ENCODE results near the gene IFI44. TPM values are rescaled to one million over a fixed set of nuclear protein-coding genes. Genes with fewer than 3 reads are reported as not detected.
A peak's percentile ranks its signal among the peaks of the same experiment; 100 is the strongest.

Gene IFI44
- total RNA-seq, 2 donors from 2014 or later: 6.9 to 8.1 TPM

DNA sequence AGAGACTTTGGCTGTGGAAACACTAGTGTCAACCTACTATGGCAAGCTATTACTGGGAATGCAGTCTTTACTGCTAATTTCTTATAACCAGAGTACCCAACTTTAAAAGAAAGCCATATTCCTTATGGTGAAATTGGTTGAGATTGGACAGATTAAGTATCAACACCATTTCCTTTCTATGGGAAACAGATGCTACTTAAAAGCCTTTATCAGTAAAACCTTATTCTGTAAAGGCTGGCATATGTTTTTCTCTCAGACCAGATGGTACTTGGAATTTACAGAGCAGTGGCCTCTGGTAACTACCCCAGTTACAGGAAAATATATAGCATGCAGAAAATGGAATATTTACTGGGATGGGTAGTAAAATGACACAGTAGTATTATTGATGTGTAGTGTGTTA is 18.8 kb downstream of the IFI44 start:
- Histone ChIP-seq H3K9me3 (no peaks in the 10 kb centered on the region), H3K4me3 (no peak overlapping the region), H3K4me1 (no peaks in the 10 kb centered on the region), H3K36me3 (no peaks in the 10 kb centered on the region), H3K27me3 (no peaks in the 10 kb centered on the region), H3K27ac (no peak overlapping the region)
- TF ChIP-seq, protein P1, sequence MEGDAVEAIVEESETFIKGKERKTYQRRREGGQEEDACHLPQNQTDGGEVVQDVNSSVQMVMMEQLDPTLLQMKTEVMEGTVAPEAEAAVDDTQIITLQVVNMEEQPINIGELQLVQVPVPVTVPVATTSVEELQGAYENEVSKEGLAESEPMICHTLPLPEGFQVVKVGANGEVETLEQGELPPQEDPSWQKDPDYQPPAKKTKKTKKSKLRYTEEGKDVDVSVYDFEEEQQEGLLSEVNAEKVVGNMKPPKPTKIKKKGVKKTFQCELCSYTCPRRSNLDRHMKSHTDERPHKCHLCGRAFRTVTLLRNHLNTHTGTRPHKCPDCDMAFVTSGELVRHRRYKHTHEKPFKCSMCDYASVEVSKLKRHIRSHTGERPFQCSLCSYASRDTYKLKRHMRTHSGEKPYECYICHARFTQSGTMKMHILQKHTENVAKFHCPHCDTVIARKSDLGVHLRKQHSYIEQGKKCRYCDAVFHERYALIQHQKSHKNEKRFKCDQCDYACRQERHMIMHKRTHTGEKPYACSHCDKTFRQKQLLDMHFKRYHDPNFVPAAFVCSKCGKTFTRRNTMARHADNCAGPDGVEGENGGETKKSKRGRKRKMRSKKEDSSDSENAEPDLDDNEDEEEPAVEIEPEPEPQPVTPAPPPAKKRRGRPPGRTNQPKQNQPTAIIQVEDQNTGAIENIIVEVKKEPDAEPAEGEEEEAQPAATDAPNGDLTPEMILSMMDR (IDR thresholded peaks at IDR 0.05): no peak
- no peak for DNase-seq (ENCODE audit: low spot score)

DNA sequence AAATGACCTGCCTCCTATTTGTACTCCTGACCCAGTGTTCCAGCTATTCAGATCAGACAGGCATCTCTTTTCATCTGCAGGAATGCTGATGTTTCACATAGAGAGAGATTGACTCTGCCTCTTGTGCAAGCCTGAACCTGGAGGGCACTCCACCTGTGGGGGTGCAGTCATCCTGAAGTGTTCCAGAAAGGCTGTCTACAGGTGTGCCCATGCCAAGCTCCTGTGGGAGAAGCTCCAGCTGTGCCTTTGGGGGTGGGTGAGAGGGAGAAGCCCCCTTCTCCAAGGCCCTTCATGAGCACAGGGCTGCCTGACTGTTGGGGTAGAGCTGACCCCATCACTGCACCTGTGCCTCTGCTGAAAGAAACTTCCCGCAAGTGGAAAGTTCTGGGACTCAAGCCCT is 22.8 kb downstream of the IFI44 start:
- H3K4me1 ChIP-seq: no peaks in the 10 kb centered on the region
- H3K27ac ChIP-seq: no peak overlapping the region
- no peaks in the 10 kb centered on the region for H3K27me3 ChIP-seq
- no peaks in the 10 kb centered on the region for H3K9me3 ChIP-seq
- TF ChIP-seq, protein P1 (IDR thresholded peaks at IDR 0.05): no peak
- DNase-seq (ENCODE audit: low spot score): no peak
- H3K36me3 ChIP-seq: no peaks in the 10 kb centered on the region
- no peak overlapping the region for H3K4me3 ChIP-seq

DNA sequence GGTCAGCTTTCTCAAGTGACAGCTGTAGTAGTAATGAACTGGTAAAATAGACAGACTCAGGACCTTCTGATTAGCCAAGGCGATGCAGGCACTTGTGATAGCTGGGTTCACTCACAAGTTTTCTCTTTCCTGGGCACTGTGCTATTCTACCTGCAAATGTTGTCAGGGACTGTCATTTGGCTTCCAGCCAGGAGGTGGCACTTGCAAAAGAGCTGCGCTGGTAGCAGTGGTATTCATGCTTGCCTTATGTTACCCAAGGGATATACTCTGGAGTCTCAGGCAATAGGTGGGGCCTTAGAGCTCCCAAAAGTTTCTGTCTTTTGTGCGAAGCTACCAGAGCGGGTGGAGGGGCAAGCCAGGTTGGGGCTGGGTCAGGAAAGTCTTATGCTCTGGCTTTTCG is 23.5 kb downstream of the IFI44 start:
- no peak for DNase-seq (ENCODE audit: low spot score)
- Histone ChIP-seq H3K27ac (no peak overlapping the region), H3K4me1 (no peaks in the 10 kb centered on the region), H3K4me3 (no peak overlapping the region), H3K27me3 (no peaks in the 10 kb centered on the region), H3K9me3 (no peaks in the 10 kb centered on the region), H3K36me3 (no peaks in the 10 kb centered on the region)
- TF ChIP-seq, protein P1 (IDR thresholded peaks at IDR 0.05): no peak

DNA sequence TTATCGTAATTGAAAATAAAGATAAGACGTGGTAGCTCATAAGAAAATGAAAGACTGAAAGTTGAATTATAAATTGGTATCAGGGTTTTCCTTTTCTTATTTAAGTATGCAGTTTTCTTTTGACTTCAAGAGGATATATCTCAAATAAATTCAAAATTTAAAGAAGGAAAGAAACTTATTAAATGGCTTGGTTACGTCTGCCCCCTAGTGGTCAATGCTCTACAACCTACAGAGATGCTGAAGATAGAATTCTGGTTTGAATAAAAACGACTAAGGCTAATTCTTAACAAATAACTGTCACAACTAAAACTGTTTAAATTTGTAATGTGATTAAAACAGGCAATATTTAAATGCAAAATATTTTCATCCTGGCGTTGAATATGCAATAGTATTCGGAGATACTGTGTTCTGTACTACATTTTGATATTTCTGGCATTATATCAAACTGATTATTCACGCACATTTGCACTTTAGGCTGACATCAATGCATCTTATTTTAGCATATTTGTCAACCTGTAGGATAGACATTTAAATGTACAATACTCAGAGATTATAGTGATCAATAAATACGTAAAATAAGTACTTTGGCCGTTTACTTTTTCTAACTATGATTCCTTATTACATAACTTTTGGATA is 26.8 kb downstream of the IFI44 start:
- Histone ChIP-seq H3K4me1 (no peaks in the 10 kb centered on the region), H3K4me3 (no peak overlapping the region), H3K27me3 (no peaks in the 10 kb centered on the region), H3K9me3 (no peaks in the 10 kb centered on the region), H3K36me3 (no peaks in the 10 kb centered on the region), H3K27ac (no peak overlapping the region)
- TF ChIP-seq, protein P1 (IDR thresholded peaks at IDR 0.05): peak; percentile 60 to 86
- peak; percentile 70 for DNase-seq (ENCODE audit: low spot score)

DNA sequence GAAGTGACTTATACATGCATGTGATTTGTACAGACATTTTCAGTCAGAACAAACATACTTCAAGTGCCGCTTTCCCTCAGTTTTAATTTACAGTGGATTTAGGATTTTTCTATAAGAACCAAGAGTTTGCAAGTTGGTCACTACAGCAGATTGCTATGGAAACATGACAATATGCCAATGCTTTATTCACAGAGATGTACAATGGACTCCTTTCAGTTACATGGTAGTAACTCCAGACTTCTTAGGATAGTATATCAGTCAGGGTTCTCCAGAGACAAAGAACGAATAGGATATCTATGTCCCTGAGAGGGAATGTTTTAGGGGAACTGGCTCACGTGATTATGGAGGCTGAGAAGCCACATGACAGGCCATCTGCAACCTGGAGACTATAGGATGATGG is 27.4 kb downstream of the IFI44 start:
- no peak overlapping the region for H3K4me3 ChIP-seq
- no peaks in the 10 kb centered on the region for H3K9me3 ChIP-seq
- no peak overlapping the region for H3K27ac ChIP-seq
- H3K27me3 ChIP-seq: no peaks in the 10 kb centered on the region
- DNase-seq (ENCODE audit: low spot score): no peak
- TF ChIP-seq, protein P1 (IDR thresholded peaks at IDR 0.05): no peak
- no peaks in the 10 kb centered on the region for H3K4me1 ChIP-seq
- H3K36me3 ChIP-seq: no peaks in the 10 kb centered on the region

DNA sequence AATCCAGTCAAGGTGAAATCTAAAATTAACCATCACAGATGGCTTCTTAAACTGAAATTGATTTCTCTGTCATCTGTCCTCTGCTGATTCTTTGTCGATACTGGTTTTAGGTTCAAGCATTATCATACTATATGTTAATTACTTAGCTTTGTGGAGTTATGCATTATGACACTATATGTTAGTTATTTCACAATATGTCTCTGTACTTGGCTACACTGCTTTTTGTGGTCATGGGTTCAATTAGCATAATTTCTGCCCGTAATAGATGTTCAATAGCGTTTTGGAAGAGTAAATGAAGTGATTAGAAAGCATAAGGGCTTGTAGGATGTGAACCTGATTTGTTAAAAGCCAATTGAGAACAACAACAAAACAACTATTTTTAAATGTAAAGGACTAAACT is 28.2 kb downstream of the IFI44 start:
- no peaks in the 10 kb centered on the region for H3K4me1 ChIP-seq
- TF ChIP-seq, protein P1 (IDR thresholded peaks at IDR 0.05): no peak
- no peak overlapping the region for H3K4me3 ChIP-seq
- H3K27me3 ChIP-seq: no peaks in the 10 kb centered on the region
- no peak for DNase-seq (ENCODE audit: low spot score)
- H3K9me3 ChIP-seq: no peaks in the 10 kb centered on the region
- H3K27ac ChIP-seq: no peak overlapping the region
- H3K36me3 ChIP-seq: no peaks in the 10 kb centered on the region

Measured in right atrium auricular region (tissue), 2 donors.